SH-SY5Y (cell line): ENCODE data around the gene BCAP31.

ENCODE experiments used
- GATA2 ChIP-seq: IDR thresholded peaks from 2 replicates; pipeline ENCODE4 v1.6.1; 2011; ENCODE audit warnings: mild to moderate bottlenecking, low read depth, low read length
- GATA3 ChIP-seq: IDR thresholded peaks from 2 replicates; pipeline ENCODE4 v1.6.1; 2011; ENCODE audit warnings: low read depth, mild to moderate bottlenecking, low read length, moderate library complexity

GRCh38 chrX:153667956-153668396 lies 56.2 kb downstream of the BCAP31 start:
- no peak for TF ChIP-seq GATA2
- TF ChIP-seq GATA3, result no peak
